ENCODE measurements around the gene GRK1.

Gene GRK1

GRCh38 chr13:113730831-113731191 is 63.8 kb downstream of the GRK1 start:
- peak in 3 of 4 experiments; percentile 30 to 53 (median 50) for DNase-seq

DNA sequence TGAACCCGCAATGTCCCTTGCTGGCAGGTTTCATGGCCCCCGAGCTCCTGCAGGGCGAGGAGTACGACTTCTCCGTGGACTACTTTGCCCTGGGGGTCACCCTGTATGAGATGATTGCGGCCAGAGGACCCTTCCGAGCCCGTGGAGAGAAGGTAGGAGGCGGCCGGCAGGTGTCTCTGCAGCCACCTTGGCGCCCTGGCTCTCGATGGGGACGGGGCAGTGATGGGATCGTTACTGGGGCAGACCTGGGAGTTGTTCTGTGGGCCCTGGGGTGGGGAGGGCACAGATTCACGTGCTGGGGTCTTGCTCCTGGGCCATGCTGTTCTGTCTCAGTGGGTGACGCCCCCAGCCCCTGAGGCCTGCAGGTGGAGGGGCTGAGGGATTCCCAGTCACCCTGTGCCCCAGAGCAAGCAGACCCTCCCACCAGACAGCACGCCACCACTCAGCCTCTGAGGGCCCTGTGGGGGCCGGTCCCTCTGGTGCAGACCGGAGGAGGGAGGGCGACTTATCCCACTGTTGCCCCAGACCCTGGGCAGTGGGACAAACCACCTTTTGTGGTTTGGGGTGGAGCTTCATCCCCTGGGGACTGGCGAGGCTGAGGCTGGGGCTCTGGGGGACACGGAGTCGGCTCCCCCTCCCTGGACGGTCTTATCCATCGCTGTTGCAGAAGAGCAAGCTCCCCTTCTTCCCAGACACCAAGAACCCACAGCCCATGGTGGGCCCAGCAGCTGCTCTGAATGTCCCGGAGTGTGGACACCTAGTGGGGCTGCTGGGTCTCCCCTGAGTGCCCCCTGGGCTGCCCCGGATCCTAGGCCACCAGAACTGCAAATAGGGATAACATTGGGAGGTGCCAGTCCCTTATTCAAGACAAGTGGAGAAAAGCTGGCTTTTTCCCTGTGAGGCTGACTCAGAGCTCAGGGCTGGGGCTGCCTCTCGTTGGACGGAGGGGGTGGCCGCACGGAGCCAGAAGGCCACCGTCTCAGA is 64.5 kb downstream of the GRK1 start:
- no peak for DNase-seq

GRCh38 chr13:113732176-113732960 is 65.3 kb downstream of the GRK1 start:
- DNase-seq = peak in 3 of 4 experiments; percentile 12 to 42 (median 27)

DNA sequence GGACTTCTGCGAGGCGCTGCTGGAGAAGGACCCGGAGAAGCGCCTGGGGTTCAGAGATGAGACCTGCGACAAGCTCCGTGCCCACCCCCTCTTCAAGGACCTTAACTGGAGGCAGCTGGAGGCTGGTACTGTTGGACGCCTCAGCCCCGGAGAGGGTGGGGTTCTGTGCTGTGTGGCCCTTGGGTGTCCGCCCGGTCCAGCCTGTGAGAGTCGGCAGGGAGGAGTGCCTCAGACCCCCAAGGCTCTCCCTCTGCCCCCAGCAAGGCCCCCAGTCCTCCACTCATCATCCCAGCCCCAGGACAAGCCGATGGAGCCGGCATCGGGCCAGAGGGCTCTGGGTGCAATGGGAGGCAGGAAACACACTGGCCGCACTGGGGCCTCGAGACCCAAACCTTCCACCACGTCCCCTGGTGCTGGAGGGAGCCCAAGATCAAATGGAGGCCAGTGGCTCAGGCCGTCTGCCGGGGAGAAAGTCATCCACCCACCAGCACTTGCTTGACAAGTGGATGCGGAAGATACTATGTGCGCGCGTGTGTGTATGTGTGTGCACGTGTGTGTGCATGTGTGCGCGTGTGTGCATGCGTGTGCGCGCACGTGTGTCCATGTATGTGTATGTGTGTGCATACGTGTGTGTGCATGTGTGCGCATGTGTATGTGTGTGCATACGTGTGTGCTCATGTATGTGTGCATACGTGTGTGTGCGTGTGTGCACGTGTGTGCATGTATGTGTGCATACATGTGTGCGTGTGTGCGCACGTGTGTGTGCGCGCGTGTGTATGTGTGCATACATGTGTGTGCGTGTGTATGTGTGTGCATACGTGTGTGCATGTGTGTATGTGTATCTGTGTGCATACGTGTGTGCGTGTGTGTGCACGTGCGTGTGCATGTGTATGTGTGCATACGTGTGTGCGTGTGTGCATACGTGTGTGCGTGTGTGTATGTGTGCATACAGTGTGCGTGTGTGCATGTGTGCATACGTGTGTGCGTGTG is 66.2 kb downstream of the GRK1 start:
- DNase-seq = no peak

- no peak for DNase-seq
Observed at GRCh38 chr13:113734099-113734825, 67.2 kb downstream of the GRK1 start.

GRCh38 chr13:113734826-113735125 is 67.8 kb downstream of the GRK1 start:
- DNase-seq = no peak

DNA sequence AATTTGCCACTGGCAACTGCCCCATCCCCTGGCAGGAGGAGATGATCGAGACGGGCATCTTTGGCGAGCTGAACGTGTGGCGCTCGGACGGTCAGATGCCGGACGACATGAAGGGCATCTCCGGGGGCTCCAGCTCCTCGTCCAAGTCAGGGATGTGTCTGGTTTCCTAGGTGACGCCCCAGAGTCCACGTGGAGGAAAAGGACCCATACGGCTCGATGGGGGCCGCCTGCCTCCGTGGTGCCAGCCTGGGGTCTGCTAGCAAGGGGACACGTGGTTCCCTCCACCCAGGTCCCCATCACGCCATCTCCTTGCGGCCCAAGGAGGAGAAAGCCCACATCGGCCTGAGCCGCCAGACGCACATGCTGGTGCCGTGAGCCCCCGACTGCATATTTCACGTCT is 68.2 kb downstream of the GRK1 start:
- no peak for DNase-seq

DNA sequence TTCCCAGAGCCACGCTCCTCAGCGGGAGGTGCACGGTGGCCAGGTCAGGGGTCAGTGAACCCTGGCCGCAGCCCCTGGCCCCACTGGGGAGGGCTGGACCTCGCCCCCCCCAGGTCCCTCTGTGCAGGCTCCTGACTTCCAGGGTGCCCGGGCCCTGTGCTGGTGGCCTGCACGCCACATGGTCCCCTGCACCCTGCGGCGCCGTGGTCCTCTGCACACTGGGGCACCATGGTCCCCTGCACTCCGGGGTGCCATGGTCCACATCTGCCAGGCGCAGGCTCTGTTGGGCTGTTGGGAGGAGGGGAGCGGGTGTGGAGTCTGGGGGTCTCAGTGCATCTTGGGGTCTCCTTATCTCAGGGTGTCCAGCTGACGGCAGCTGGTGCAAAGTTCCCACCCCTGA is 68.7 kb downstream of the GRK1 start:
- DNase-seq = no peak

- DNase-seq = peak in 2 of 4 experiments; percentile 21 to 27
Observed at GRCh38 chr13:113736258-113736731, 69.3 kb downstream of the GRK1 start.

DNA sequence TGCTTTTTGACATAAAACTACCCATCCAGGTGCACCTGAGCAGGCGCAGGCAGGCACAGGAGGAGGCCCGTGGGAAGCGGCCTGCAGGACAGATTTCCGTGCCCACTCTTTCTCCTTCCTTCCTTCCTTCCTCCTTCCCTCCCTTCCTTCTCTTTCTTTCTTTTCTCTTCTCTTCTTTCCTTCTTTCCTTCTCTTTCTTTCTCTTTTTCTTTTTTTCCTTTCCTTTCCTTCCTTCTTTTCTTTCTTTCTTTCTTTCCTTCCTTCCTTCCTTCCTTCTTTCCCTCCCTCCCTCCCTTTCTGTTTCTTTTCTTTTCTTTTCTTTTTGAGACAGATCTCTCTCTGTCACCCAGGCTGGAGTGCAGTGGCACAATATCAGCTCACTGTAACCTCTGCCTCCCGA is 70.8 kb downstream of the GRK1 start:
- DNase-seq = no peak

DNA sequence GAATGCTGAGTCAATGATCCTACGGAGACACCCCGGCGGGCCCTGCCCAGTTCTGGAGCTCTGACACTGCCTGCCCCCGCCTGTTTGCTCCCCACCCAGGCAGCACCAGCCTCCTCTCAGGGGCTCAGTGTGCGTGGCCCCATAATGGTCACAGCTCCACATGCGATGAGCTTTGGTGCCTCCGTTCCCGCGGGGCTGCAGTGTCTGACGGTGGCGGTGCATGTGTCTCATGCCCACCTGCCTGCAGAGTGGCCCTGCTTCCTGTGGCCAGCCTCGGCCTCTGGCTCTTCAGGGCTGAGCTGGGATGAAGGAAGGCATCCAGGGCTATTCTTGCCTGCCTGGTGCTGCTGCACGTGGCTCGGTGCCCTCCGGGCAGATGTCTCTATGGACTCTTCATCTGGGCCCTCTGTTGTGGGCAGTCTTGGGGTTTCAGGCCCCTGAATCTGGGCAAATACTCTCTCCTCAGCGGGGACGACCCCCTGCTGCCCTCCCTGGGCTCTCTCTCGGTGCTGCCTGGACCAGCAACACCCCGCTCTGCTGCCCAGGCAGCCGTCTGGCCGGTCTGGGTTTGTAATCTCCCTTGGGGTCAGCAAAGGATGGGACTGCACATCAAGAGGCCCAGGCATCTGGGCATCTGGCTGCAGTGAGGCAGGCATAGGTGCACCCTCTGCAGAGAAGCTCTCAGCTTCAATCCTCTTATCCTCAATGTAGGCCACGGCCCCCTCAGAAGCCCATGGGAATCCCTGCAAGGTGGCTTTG is 72.7 kb downstream of the GRK1 start:
- DNase-seq = no peak

- no peak for DNase-seq
Observed at GRCh38 chr13:113740286-113740556, 73.2 kb downstream of the GRK1 start.

DNA sequence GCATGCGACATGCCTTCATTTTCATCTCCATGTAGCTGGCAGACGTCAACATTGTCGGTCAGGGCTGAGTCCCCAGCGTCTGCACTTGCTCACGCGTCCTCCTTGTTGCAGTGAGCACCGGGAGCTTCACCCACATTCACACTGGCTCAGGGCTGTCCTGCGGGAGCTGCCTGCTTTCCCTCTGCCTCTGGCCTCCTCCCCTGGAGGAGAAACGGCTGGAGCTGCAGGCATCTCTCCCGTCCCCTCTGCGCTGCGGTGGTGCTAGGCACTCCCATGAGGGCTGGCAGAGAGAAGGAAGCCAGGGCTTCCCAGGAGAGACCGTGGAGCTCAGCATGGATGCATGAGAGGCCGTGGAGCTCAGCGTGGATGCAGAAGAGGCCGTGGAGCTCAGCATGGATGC is 73.6 kb downstream of the GRK1 start:
- DNase-seq = no peak

DNA sequence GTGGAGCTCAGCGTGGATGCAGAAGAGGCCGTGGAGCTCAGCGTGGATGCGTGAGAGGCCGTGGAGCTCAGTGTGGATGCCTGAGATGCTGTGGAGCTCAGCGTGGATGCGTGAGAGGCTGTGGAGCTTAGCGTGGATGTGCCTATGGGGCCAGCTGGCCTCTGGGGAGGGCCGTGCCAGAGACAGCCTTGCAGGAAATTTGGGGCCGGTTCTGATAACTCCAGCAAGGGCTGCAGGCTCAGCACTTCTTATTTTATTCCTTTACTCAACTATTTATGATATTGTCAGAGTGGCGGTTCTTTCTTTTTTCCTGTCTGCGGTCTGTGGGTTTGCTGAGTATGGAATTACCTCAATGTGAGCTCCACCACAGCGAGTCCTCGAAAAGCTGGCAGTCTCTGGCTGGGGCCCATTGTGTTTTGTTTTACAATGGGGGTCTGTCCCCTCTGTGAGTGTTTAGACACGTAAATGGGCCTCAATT is 74.2 kb downstream of the GRK1 start:
- peak; percentile 7 to 36 (median 14) for DNase-seq

DNA sequence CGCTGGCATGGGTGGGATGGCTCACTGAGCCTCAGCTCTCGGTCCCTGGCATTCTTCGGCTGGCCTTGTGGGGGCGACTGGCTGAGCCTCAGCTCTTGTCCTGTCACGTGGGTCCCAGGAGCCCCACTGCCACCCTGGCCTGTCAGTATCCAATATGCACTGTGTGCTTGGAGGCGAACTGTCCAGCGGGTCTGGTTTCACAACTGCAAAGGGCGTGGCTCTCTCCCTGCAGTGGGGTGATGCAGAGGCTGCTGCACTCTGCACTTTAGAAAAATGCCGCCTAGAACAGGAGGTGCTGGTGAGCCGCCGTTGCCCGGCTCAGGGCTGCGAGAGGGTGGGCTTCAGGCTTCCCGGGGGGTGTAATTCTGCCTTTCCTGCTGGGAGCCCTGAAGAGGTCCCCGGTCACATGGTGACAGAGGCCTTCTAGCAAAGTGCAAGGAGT is 75.0 kb downstream of the GRK1 start:
- DNase-seq = peak; percentile 61 to 84 (median 80)

GRCh38 chr13:113742445-113743120 is 75.6 kb downstream of the GRK1 start:
- DNase-seq = no peak

DNA sequence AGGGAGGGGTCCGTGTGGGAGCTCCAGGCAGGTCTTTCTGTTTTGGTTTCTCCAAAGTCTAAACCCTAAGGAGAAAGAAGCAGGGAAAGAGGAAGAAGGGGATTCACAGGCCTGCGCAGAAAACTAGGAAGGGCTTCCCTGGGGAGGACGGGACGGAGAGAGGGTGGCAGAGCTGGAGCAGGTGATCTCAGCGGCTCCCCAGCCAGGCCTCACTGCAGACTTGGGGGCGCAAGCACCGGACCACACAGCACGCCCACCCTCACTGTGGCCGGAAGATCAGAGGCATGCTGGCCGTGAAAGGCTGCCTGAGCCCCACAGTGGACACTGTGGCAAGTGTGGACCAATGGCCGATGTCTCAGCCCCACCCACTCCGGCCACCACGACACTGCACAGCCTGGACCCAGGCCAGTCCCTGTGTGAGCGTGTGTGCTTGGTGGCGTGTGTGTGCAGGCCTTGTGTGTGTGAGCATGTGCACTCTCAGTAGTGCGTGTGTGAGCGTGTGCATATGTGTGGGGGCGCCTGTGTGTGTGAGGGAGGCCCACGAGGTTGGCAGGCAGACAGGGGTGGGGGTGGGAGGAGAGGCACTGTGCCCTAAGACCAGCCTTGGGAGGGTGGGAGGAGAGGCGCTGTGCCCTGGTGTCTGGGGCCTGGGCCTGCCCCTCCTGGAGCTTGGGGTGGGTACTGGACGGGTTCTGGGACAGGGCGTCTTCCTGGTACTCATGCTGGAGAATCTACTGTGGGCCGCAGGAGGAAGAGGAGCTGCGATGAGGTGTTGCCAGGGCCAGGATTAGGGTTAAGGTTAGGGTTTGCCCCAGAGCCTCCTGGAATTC is 76.6 kb downstream of the GRK1 start:
- no peak for DNase-seq

GRCh38 chr13:113744197-113745000 is 77.4 kb downstream of the GRK1 start:
- DNase-seq = no peak

DNA sequence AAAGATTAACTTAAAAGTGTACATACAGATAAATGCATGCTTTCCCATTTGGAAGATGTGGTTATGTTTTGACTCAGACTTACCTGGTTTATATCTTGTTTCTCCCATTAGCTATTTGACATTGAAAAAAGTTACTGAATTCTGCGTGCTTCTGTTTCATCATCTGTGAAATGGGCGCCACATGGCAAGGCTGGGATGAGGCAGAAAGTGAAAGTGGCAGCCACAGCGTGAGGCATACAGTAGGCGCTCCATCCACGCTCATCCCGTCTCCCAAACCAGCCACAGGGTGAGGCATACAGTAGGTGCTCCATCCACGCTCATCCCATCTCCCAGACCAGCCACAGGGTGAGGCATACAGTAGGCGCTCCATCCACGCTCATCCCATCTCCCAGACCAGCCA is 78.0 kb downstream of the GRK1 start:
- no peak for DNase-seq
